ENCODE data around the gene PDE6C. TPM values are rescaled to one million over a fixed set of nuclear protein-coding genes. Genes with fewer than 3 reads are reported as not detected.

Gene PDE6C
- 0.18 TPM for polyA plus RNA-seq (2013, experiment 1 of 2; ENCODE audit: insufficient read length)
- polyA plus RNA-seq (2013, experiment 2 of 2; ENCODE audit: insufficient read length) = 0.18 TPM

GRCh38 chr10:93612311-93612710, at the start of gene PDE6C:
PDE6C (plus strand) TSS chr10:93612537; CDS start chr10:93612726, 189 bp downstream.
- DNase-seq = no peak

GRCh38 chr10:93565446-93565845, 46.9 kb upstream of the PDE6C start:
- DNase-seq = no peak

DNA sequence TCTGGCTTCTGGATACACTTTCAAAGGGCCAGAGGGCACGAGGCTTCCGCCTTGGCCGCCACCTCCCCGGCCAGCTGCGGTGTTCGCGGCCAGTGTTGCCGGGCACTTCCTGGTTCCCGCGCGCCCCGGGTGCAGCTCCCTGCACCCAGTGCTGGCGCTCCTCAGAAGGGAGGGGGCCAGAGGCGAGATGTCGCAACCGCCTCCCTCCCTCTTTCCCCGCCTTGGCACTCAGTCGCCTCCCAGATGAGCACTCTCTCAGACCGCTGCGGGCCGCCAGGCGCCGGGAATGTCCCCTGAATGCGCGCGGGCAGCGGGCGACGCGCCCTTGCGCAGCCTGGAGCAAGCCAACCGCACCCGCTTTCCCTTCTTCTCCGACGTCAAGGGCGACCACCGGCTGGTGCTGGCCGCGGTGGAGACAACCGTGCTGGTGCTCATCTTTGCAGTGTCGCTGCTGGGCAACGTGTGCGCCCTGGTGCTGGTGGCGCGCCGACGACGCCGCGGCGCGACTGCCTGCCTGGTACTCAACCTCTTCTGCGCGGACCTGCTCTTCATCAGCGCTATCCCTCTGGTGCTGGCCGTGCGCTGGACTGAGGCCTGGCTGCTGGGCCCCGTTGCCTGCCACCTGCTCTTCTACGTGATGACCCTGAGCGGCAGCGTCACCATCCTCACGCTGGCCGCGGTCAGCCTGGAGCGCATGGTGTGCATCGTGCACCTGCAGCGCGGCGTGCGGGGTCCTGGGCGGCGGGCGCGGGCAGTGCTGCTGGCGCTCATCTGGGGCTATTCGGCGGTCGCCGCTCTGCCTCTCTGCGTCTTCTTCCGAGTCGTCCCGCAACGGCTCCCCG, 45.7 kb upstream of the PDE6C start, which contains the start of gene FFAR4:
Gene FFAR4, plus strand, starts transcription at position 231 of the 842 bp plus-strand sequence. Its CDS starts 56 bp downstream, at position 287.
- DNase-seq = peak; percentile 9

- no peak for DNase-seq
Measured at GRCh38 chr10:93567277-93568104, 44.8 kb upstream of the PDE6C start.

DNA sequence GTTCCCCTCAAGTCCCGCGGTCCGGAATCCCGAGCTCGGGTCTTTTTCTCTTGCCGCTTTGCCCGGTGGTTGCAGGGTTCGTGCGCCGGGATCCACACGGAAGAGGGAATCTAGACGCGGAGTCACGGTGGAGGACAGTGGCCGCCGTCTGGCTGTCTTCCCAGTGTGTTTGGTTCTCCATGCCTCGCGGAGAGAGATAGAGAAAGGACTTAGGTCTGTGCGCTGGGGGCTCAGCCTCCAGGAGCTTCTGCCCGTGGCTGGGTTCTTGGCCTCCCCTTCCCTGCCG, 44.3 kb upstream of the PDE6C start:
- DNase-seq = peak; percentile 12

DNA sequence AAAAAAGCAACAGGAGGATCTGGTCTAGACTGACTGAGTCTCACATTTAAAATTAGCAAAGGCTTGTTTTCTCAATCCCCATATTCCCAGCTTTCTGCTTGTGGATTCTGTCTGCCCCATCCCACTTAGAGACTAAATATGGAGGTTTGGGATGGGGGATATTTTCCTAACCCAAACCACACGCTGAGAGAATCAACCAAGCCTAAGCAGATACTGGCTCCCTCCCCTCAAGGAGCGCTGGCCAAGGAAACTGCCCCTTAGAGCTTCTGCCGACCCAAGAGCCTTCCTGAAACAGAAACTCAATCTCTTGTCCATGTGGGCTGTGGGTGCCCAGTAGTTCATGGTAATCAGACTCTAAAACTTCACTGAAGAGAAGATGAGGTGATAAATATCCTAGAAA, 42.0 kb upstream of the PDE6C start:
- no peak for DNase-seq

DNA sequence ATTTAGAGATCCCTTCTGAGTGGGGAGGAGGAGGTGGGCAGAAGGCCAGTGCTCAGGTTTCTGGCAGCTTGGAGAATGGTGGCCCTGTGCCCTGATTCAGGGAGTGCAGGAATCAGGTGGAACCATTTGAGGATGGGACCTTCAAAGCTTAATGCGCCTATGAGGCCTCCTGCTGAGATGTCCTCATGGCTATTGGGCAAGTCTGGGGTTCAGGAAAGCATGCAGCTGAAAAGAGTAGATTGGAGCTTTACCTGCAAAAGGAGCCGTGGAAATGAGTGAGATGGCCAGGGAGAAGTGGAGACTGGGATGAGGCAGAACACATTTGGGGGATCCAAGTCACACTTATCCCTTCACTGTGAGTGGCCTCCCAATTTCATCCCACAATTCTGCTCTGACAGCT, 39.7 kb upstream of the PDE6C start:
- DNase-seq = no peak

- no peak for DNase-seq
Measured at GRCh38 chr10:93573051-93573909, 39.1 kb upstream of the PDE6C start.

- DNase-seq = no peak
Measured at GRCh38 chr10:93573924-93574323, 38.4 kb upstream of the PDE6C start.

DNA sequence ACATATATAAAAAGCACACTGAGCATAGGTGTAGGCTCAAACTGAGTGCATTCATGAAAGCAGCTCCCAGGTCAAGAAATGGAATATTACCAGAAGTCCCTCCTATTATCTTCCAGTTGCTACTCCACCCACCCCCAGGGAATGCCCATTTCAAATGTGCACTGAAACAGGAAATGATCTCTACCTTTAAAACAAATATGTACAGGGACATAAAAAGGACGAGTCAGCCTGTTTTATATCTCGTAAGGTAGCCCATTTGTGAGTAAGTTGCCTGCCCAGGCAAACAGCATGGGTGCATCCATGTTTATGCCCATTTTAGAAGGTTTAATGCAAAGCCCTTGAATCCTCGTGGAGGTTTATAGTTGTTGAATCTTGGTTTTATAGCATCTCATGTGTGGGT, 35.4 kb upstream of the PDE6C start:
- no peak for DNase-seq

- no peak for DNase-seq
Measured at GRCh38 chr10:93577565-93577964, 34.8 kb upstream of the PDE6C start.

DNA sequence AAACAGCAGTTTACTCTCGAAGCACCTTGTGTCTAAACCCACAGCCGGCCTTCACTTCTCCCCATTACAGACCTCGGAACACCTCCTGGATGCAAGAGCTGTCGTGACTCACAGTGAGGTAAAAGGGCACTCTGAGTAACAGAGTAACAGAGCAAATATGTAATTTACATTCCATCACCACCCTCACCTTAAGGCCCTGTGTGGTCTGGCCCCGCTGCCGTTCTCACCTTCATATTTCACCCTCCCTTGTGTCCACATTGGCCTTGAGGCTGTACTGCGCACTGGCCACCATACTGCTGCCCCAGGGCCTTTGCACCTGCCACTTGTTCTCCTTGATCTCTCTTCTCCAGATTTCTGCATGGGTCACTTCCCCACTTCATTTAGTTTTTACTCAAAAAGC, 33.2 kb upstream of the PDE6C start:
- no peak for DNase-seq

DNA sequence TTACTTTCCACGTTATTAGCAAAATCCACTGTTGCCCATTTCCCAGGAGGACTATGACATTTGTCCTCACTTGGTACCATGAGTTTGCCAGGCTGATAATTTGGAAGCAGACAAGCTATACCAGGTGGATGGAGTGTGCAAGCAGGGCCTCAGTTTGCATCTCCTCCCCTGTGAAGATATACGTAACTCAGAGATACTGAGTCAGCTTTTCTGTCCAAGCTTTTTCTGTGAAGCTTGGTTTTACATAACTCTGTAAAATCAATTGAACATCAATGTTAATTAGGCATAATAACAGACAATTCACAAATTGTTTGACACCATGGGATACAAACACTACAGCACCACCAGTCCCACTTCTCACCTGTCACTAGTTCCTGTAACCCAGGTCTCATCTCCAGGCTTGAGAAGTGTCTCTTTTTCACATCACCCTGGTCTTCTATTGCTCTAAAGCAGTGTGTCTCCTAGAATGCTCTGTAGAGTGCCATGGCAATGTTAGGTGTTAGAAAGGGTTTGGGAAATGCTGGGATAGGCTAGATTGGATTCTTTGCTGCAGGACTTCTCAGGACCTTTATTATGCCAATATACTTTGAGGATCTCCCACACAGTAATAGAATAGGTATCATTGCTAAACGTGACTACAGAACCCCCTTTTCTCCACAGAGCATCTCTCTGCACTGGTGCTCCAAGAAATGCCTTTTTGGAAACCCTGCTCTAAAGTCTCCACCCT, 32.2 kb upstream of the PDE6C start:
- no peak for DNase-seq

- peak; percentile 55 for DNase-seq
Measured at GRCh38 chr10:93580828-93581227, 31.5 kb upstream of the PDE6C start.

GRCh38 chr10:93584445-93584844, 27.9 kb upstream of the PDE6C start:
- DNase-seq = no peak

GRCh38 chr10:93589648-93590562, 22.4 kb upstream of the PDE6C start:
- DNase-seq = no peak

DNA sequence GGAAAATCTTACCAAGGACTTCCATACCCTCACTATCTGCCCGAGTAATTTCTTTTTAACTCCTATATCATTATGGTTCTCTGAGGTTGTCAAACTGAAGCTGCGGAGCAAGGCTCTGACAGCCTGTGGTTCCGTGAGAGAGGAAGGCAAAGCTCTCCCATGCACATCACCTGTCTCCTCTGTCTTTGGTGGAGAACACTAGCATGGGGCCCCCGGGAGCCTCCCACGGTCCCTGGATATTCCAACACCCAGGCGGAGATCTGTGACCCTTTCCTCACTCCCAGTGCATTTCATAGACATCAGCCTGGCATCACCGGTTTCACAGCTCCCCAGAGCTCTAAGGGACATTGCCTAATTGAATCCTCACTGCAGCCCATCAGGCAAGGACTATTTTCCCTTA, 21.7 kb upstream of the PDE6C start:
- no peak for DNase-seq

DNA sequence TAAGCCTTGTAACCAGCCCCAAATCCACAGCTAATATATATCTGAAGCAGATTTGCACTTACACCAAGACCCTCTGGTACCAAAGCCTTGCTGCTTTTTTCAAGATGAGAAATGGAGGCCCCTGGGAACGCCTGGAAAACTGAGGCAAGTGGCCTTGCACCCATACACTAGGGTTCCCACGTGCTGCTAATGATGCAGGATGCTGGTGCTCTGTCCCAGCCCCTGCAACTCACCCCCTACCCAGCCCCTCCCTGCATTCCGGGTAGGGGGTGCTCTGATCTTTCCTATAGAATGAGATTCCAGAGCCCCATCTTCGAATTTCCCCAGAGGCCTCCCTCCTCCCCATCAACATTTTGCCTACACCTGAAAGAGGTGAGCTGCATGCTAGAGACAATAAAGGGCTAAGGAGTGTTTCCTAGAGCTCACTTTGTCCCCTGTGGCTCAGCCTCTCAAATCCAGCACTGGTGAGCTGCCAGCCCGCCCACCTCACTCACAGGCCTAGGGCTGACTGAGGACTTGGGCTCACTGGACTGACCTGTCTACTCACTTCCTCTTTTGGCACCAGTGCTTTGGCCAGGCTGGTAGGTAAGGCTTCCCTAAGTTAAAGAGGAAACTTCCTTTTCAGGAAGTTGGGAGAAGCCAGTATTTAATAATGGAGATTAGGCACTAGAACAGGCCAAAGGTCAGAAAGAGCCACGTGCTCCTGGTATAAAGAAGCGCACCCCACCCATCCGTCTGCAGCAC, 21.1 kb upstream of the PDE6C start:
- no peak for DNase-seq

DNA sequence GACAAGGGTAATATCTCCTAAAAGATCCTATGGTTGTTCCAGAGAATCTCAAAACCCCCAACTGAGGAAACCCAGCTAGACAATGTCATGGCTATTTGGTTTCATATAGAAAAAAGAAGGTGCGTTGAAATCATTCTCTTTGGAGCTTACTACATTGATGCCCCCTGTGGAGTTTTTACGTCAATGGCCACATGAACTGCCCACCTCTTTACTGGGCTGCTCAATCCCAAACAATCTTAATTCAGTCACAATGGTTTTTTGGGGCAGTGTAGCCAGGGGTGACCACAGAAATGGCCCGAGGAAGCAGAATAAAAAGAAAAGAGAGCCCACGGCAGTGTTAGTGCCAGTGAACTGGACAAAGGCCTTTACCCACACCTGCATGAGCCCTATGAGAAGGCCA, 19.1 kb upstream of the PDE6C start:
- DNase-seq = no peak

DNA sequence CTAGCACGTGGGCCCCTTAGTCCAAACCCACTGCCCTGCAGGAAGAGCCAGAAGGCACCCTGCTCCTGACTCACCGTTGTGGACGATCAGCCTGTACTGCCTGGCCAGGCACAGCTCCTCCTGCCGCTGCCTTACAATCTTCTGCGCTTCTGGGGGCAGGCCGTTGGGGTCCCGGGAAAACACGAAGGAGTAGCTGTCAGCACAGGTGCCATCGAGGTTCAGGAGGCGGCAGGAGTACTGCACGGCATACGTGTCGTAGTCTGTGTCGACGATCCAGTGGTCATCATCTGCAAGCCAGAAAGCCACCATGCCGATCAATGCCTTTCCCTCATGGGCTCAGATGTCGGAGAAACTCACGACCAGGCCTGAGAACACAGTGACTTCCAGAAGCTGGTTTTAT, 18.6 kb upstream of the PDE6C start:
- no peak for DNase-seq

Data from fibroblast of skin of back (primary cell).